ENCODE results near the gene ARIH2. TPM values are rescaled to one million over a fixed set of nuclear protein-coding genes. Genes with fewer than 3 reads are reported as not detected.

The ARIH2 gene
- total RNA-seq, 4 donors from 2014 or later: 37.4 to 102 (median 79.9) TPM

DNA sequence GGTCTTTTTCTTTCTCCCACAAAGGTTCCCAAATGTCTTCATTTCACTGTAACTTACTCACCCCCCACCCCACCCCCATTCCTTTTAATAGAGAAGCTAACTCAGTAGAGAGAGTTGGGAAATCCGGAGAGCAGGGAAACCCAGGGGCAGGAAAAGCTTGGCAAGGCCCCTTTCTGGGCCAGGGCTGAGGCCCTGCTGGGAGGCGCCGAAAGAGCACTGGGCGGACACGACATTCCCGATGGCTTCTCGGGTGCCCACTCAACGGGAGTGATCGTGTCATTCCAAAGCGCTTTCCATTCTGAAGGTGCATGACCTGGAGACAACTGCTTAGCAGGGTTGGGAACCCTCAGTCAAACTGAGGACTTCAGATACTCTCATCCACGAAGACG lies 101.3 kb downstream of the ARIH2 start:
- intact Hi-C loops (cut with DNase I; ENCODE audit: low total_unique reads): no loop called here
- Histone ChIP-seq H3K4me1 (peaks cover 0 to 14% of the 10 kb centered on the region in 2 donors), H3K4me3 (peak overlapping the region; percentile 89 to 93), H3K36me3 (no peaks in the 10 kb centered on the region), H3K27ac (peak overlapping the region; percentile 98 to 100), H3K27me3 (no peaks in the 10 kb centered on the region), H3K9me3 (no peaks in the 10 kb centered on the region)
- no peak for DNase-seq
- TF ChIP-seq, protein P1, sequence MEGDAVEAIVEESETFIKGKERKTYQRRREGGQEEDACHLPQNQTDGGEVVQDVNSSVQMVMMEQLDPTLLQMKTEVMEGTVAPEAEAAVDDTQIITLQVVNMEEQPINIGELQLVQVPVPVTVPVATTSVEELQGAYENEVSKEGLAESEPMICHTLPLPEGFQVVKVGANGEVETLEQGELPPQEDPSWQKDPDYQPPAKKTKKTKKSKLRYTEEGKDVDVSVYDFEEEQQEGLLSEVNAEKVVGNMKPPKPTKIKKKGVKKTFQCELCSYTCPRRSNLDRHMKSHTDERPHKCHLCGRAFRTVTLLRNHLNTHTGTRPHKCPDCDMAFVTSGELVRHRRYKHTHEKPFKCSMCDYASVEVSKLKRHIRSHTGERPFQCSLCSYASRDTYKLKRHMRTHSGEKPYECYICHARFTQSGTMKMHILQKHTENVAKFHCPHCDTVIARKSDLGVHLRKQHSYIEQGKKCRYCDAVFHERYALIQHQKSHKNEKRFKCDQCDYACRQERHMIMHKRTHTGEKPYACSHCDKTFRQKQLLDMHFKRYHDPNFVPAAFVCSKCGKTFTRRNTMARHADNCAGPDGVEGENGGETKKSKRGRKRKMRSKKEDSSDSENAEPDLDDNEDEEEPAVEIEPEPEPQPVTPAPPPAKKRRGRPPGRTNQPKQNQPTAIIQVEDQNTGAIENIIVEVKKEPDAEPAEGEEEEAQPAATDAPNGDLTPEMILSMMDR (IDR thresholded peaks at IDR 0.05): no peak
- TF ChIP-seq POLR2A (IDR thresholded peaks at IDR 0.05): no peak

DNA sequence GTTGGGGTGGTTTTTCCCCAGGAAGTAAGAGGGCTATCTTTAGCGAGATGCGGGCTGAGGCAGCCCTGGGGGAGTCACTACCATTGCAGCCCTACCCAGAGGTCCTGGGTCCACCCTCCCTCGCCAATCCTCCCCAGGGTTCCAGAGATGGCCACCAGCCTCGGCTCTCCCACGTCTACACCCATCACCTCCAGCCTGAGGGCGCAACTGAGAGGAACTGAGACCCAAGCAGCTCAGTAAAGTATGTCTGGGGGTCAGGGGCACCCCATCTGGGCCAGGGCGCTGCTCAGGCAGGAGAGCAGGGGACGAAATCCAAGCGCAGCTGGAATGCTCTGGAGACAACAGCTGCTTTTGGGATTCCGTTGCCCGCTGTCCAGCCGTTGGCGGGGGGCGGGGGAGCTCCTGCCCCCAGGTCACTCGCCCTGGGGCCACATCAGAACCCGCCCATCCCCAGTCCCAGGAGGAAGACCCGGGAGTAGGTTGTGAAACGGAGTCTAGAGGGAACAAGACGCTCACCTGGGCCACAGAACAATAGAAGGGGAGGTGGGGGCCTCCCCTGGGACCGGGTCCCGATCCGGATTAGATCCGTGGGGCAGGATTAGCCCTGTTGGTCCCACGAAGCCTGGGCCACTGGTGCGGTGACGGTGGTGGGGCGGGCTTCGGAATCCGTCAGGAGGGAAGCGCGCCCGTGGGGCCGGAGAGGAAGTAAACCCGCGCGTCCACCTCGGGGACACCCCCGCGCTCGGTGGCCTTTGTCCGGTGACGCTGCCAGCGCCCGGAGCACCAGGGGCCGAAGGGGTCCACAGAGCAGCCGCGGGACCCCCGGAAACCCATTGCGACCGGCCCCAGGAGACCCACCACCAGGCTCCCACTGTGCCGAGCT lies 101.9 kb downstream of the ARIH2 start:
- H3K27ac ChIP-seq: peak overlapping the region; percentile 98 to 100
- peak overlapping the region; percentile 89 to 93 for H3K4me3 ChIP-seq
- intact Hi-C loops (cut with DNase I; ENCODE audit: low total_unique reads): no loop called here
- no peaks in the 10 kb centered on the region for H3K27me3 ChIP-seq
- H3K36me3 ChIP-seq: no peaks in the 10 kb centered on the region
- peak in 1 of 2 donors; percentile 51 for DNase-seq
- TF ChIP-seq, protein P1 (IDR thresholded peaks at IDR 0.05): no peak
- TF ChIP-seq POLR2A (IDR thresholded peaks at IDR 0.05): no peak
- H3K9me3 ChIP-seq: no peaks in the 10 kb centered on the region
- H3K4me1 ChIP-seq: peaks cover 0 to 14% of the 10 kb centered on the region in 2 donors

DNA sequence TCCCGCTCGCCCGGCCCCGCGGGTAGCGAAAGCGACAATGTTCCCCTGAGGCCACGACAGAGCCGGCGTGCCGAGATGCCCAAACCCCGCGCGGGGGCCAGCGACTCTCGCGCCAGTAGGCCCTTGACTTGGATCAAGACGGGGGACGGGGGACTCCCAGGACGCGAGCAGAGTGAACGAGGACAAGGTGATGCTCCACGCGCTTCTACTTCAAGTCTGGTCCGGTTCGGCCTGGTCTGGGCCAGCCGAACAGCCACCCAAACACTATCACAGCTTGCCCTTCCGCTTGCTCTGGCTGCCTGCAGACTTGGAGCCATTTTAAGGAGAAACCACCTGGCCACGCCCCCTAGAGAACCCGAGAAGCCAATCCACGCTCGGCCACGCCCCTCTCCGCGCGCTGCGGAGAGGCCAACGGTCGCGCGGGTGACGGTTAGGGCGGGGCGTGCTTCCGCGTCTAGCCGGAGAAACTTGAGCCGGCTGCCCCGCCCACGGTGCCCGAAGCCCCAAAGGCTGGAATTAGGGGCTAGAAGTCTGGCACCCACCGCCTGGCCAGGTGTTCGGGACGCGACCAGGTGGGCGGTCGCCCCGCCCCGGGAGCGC lies 102.7 kb downstream of the ARIH2 start:
- peak; percentile 96 to 99 for TF ChIP-seq POLR2A (IDR thresholded peaks at IDR 0.05)
- TF ChIP-seq, protein P1 (IDR thresholded peaks at IDR 0.05): no peak
- H3K9me3 ChIP-seq: no peaks in the 10 kb centered on the region
- peak overlapping the region; percentile 98 to 100 for H3K27ac ChIP-seq
- no peaks in the 10 kb centered on the region for H3K27me3 ChIP-seq
- intact Hi-C loops (cut with DNase I; ENCODE audit: low total_unique reads): no loop called here
- peaks cover 0 to 14% of the 10 kb centered on the region in 2 donors for H3K4me1 ChIP-seq
- DNase-seq: peak; percentile 99
- H3K36me3 ChIP-seq: no peaks in the 10 kb centered on the region
- peak overlapping the region; percentile 89 to 93 for H3K4me3 ChIP-seq

DNA sequence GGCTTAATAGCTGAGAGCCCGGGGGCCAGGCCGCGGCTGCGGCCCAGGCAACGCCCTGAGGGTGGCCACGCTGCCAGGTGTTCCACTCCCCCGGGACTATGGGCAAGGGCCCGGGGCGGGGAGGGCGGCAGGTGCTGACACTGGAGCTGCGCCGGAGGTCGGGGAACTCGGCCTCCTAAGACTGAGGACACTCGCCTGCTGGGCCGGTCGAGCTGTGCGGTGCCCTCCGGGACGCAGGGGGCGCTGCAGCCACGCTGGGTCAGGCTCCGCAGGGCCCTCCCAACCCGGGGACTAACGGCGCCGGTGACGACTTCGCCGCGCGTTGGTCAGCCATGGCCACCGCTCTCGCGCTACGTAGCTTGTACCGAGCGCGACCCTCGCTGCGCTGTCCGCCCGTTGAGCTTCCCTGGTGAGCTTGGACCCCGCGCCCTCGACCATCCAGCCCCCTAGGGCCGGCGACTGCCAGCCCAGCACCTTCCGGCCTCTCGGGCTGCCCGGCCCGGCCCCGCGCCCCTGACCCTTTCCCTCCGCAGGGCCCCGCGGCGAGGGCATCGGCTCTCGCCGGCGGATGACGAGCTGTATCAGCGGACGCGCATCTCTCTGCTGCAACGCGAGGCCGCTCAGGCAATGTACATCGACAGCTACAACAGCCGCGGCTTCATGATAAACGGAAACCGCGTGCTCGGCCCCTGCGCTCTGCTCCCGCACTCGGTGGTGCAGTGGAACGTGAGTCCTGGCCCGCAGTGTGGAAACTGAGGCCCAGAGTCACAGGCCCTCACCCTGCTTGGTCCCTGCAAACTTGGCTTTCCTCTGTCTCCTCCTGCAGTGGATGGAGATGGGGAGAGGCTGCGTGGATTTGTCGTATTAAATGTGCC lies 103.4 kb downstream of the ARIH2 start, which contains the start of gene NDUFAF3:
TSS of gene NDUFAF3 (plus strand) at position 309 of the 875 bp plus-strand sequence. CDS start at position 333, 24 bp downstream.
- H3K27ac ChIP-seq: peak within 1 kb of the TSS; percentile 98 to 100
- H3K4me3 ChIP-seq: peak within 1 kb of the TSS; percentile 89 to 93
- DNase-seq: peak; percentile 90 to 93
- H3K36me3 ChIP-seq: no peaks in the 10 kb centered on the region
- no peaks in the 10 kb centered on the region for H3K9me3 ChIP-seq
- no peaks in the 10 kb centered on the region for H3K27me3 ChIP-seq
- peaks cover 0 to 14% of the 10 kb centered on the region in 2 donors for H3K4me1 ChIP-seq
- intact Hi-C loops (cut with DNase I; ENCODE audit: low total_unique reads): no loop called here
- TF ChIP-seq, protein P1 (IDR thresholded peaks at IDR 0.05): peak; percentile 98 to 99 (median 98)
- peak; percentile 53 to 90 for TF ChIP-seq POLR2A (IDR thresholded peaks at IDR 0.05)

Measured in uterus (tissue), 4 donors.